ENCODE measurements around the gene CD274. TPM values are rescaled to one million over a fixed set of nuclear protein-coding genes. Genes with fewer than 3 reads are reported as not detected.
A peak's percentile ranks its signal among the peaks of the same experiment; 100 is the strongest.
"Not testable (repeated sequence)": the region's sequence is repeated elsewhere in the genome, so short reads cannot be mapped to it uniquely, and the experiment has no call there.

CD274 gene
- total RNA-seq, 3 donors from 2014 or later (not counting 1 experiment from before 2014, with no cell fraction given): 4.9 to 7.2 (median 6.0) TPM

DNA sequence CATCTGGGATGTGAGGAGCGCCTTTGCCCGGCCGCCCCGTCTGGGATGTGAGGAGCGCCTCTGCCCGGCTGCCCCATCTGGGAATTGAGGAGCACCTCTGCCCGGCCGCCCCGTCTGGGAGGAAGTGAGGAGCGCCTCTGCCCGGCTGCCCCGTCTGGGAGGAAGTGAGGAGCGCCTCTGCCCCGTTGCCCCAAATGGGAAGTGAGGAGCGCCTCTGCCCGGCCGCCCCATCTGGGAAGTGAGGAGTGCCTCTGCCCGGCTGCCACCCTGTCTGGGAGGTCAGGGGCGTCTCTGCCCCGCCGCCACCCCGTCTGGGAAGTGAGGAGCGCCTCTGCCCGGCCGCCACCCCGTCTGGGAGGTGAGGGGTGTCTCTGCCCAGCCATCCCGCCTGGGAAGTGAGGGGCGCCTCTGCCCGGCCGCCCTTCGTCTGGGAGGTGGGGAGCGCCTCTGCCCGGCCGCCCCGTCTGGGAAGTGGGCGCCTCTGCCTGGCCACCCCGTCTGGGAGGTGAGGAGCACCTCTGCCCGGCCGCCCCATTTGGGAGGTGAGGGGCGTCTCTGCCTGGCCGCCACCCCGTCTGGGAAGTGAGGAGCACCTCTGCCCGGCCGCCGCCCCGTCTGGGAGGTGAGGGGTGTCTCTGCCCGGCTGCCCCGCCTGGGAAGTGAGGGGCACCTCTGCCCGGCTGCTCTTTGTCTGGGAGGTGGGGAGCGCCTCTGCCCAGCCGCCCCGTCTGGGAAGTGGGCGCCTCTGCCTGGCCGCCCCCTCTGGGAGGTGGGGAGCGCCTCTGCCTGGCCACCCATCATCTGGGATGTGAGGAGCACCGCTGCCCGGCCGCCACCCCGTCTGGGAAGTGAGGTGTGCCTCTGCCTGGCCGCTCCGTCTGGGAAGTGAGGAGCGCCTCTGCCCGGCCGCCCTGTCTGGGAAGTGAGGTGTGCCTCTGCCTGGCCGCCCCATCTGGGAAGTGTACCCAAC lies 16.2 kb upstream of the CD274 start:
- H3K36me3 Mint-ChIP-seq; H3K27ac Mint-ChIP-seq; ATAC-seq; H3K9me3 Mint-ChIP-seq; H3K4me3 Mint-ChIP-seq; H3K4me3 ChIP-seq (ENCODE audit: low read length); H3K27me3 Mint-ChIP-seq (ENCODE audit: low read depth in 2 of 2); H3K9me3 ChIP-seq (ENCODE audit: control insufficient read depth, insufficient read depth, low read length); intact Hi-C loops (cut with micrococcal nuclease); H3K27ac ChIP-seq (ENCODE audit: low read length); DNase-seq; H3K27me3 ChIP-seq (ENCODE audit: control insufficient read depth, insufficient read depth, low read length): not testable (repeated sequence)
- peaks cover 24 to 27% of the 10 kb centered on the region in 2 donors for H3K4me1 Mint-ChIP-seq
- WGBS (ENCODE audit: insufficient coverage): 98% methylated on average over 65 of the region's 65 CpGs
- Histone ChIP-seq H3K4me1 (ENCODE audit: control insufficient read depth, insufficient read depth, low read length) (peaks cover 18% of the 10 kb centered on the region), H3K36me3 (ENCODE audit: control insufficient read depth, insufficient read depth, low read length) (peaks cover 22% of the 10 kb centered on the region)

DNA sequence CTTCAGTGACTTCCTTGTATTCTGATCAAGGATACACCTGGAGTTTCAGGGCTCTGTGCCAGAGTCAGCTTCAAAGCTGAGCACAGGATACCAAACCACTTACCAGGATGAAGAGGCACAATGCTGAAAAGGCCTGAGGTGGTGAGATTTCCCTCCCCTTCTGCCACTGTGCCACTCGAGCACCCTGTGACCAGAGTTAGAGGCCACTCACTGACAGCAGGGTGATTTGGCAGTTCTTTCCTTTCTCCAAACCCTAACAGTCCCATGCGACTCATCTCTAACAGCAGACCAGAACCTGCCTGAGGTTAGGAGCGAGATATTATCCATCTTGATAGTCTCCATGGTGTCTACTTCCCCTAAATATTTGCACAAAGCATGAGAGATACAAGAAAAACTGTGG lies 14.4 kb upstream of the CD274 start:
- TF ChIP-seq CTCF (IDR thresholded peaks at IDR 0.05): no peak
- no peaks in the 10 kb centered on the region for H3K27me3 Mint-ChIP-seq (ENCODE audit: low read depth in 2 of 2)
- whole genome bisulfite sequencing (ENCODE audit: insufficient coverage): 79% methylated on average over 3 of the region's 3 CpGs

DNA sequence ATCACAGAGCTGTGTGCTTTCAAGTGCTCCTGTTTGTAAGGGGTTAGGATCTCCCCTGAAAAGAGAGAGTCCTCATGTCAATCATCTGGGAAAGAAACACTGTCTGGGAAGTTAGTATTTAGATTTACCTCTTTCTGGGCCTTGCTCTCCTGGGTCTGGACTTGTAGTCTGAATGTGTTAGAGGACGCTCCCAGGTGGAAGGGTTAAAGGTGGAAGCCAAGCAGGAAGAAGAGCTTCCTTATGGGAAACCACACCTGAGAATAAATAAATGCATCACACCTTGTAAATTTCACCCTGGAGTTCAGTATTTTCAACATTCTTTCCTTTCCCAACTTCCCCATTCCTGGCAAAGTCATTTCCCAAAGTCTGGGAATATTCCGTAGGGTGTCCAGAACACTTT lies 13.9 kb upstream of the CD274 start:
- H3K27ac Mint-ChIP-seq: peak overlapping the region; percentile 96 to 97
- 100% methylated on average over 2 of the region's 2 CpGs for WGBS (ENCODE audit: insufficient coverage)

More for the DNA sequence above, 14.4 kb upstream of the CD274 start:
- peaks cover 17% of the 10 kb centered on the region for H3K36me3 ChIP-seq (ENCODE audit: control insufficient read depth, insufficient read depth, low read length)
- Mint-ChIP-seq H3K36me3 (no peaks in the 10 kb centered on the region), H3K27ac (peak overlapping the region; percentile 96 to 97), H3K4me3 (no peak overlapping the region), H3K4me1 (peaks cover 24 to 27% of the 10 kb centered on the region in 2 donors), H3K9me3 (no peaks in the 10 kb centered on the region)
- no peak for DNase-seq
- no peak overlapping the region for H3K4me3 ChIP-seq (ENCODE audit: low read length)
- ATAC-seq: peak in 1 of 3 donors; percentile 48
- intact Hi-C loops (cut with micrococcal nuclease): loop anchor here (2.0 to 5.0 kb wide), 2 partner anchors 193 to 449 kb away; partner anchors contain the start of genes JAK2 and RIC1
- no peaks in the 10 kb centered on the region for H3K27me3 ChIP-seq (ENCODE audit: control insufficient read depth, insufficient read depth, low read length)
- no peak overlapping the region for H3K27ac ChIP-seq (ENCODE audit: low read length)
- H3K4me1 ChIP-seq (ENCODE audit: control insufficient read depth, insufficient read depth, low read length): peaks cover 18% of the 10 kb centered on the region
- H3K9me3 ChIP-seq (ENCODE audit: control insufficient read depth, insufficient read depth, low read length): no peaks in the 10 kb centered on the region

More for the DNA sequence above, 13.9 kb upstream of the CD274 start:
- Mint-ChIP-seq H3K9me3 (no peaks in the 10 kb centered on the region), H3K27me3 (ENCODE audit: low read depth in 2 of 2) (no peaks in the 10 kb centered on the region), H3K4me1 (peaks cover 24 to 27% of the 10 kb centered on the region in 2 donors), H3K36me3 (no peaks in the 10 kb centered on the region), H3K4me3 (peak overlapping the region; percentile 92)
- DNase-seq: no peak
- H3K27ac ChIP-seq (ENCODE audit: low read length): no peak overlapping the region
- H3K4me1 ChIP-seq (ENCODE audit: control insufficient read depth, insufficient read depth, low read length): peaks cover 18% of the 10 kb centered on the region
- H3K9me3 ChIP-seq (ENCODE audit: control insufficient read depth, insufficient read depth, low read length): no peaks in the 10 kb centered on the region
- no peak for TF ChIP-seq CTCF (IDR thresholded peaks at IDR 0.05)
- H3K36me3 ChIP-seq (ENCODE audit: control insufficient read depth, insufficient read depth, low read length): peaks cover 17% of the 10 kb centered on the region
- no peaks in the 10 kb centered on the region for H3K27me3 ChIP-seq (ENCODE audit: control insufficient read depth, insufficient read depth, low read length)
- ATAC-seq: no peak
- no peak overlapping the region for H3K4me3 ChIP-seq (ENCODE audit: low read length)
- intact Hi-C loops (cut with micrococcal nuclease): loop anchor here (2.0 to 5.0 kb wide), 2 partner anchors 192 to 449 kb away; partner anchors contain the start of genes JAK2 and RIC1
